ENCODE measurements around the gene METTL2B. TPM values are rescaled to one million over a fixed set of nuclear protein-coding genes. Genes with fewer than 3 reads are reported as not detected.
"Not testable (repeated sequence)": the region's sequence is repeated elsewhere in the genome, so short reads cannot be mapped to it uniquely, and the experiment has no call there.

Gene METTL2B
- total RNA-seq, 1 donor from 2014 or later = 15.7 TPM

GRCh38 chr7:128479082-128479481 lies 2.5 kb downstream of the METTL2B start:
- peaks cover 0 to 11% (median 7%) of the 10 kb centered on the region in 3 donors for H3K36me3 ChIP-seq (ENCODE audit: control insufficient read depth in 3 of 3, insufficient read depth in 3 of 3, low read length in 3 of 3)
- peaks cover 9 to 12% (median 11%) of the 10 kb centered on the region in 3 donors for H3K4me1 ChIP-seq (ENCODE audit: control insufficient read depth in 3 of 3, insufficient read depth in 3 of 3, low read length in 3 of 3)
- not testable (repeated sequence) for H3K9me3 ChIP-seq (ENCODE audit: control insufficient read depth in 3 of 3, low read length in 3 of 3); H3K4me3 ChIP-seq (ENCODE audit: low read length in 3 of 3); H3K9ac ChIP-seq (ENCODE audit: low read depth in 1 of 3, low read length in 3 of 3); H3K27ac ChIP-seq (ENCODE audit: low read depth, low read length); H3K27me3 ChIP-seq (ENCODE audit: control insufficient read depth in 3 of 3, insufficient read depth in 3 of 3, low read length in 3 of 3)

GRCh38 chr7:128488134-128488533 lies 11.6 kb downstream of the METTL2B start:
- not testable (repeated sequence) for H3K36me3 ChIP-seq (ENCODE audit: control insufficient read depth in 3 of 3, insufficient read depth in 3 of 3, low read length in 3 of 3); H3K4me1 ChIP-seq (ENCODE audit: control insufficient read depth in 3 of 3, insufficient read depth in 3 of 3, low read length in 3 of 3); H3K27ac ChIP-seq (ENCODE audit: low read depth, low read length); H3K27me3 ChIP-seq (ENCODE audit: control insufficient read depth in 3 of 3, insufficient read depth in 3 of 3, low read length in 3 of 3); H3K9ac ChIP-seq (ENCODE audit: low read depth in 1 of 3, low read length in 3 of 3); H3K4me3 ChIP-seq (ENCODE audit: low read length in 3 of 3); H3K9me3 ChIP-seq (ENCODE audit: control insufficient read depth in 3 of 3, low read length in 3 of 3)

GRCh38 chr7:128497405-128497804 lies 20.9 kb downstream of the METTL2B start:
- H3K9me3 ChIP-seq (ENCODE audit: control insufficient read depth in 3 of 3, low read length in 3 of 3) = no peaks in the 10 kb centered on the region
- H3K36me3 ChIP-seq (ENCODE audit: control insufficient read depth in 3 of 3, insufficient read depth in 3 of 3, low read length in 3 of 3) = peaks cover 15 to 34% (median 32%) of the 10 kb centered on the region in 3 donors

GRCh38 chr7:128505416-128505815 lies 28.9 kb downstream of the METTL2B start:
- not testable (repeated sequence) for H3K4me1 ChIP-seq (ENCODE audit: control insufficient read depth in 3 of 3, insufficient read depth in 3 of 3, low read length in 3 of 3); H3K27ac ChIP-seq (ENCODE audit: low read depth, low read length); H3K9me3 ChIP-seq (ENCODE audit: control insufficient read depth in 3 of 3, low read length in 3 of 3); H3K4me3 ChIP-seq (ENCODE audit: low read length in 3 of 3); H3K27me3 ChIP-seq (ENCODE audit: control insufficient read depth in 3 of 3, insufficient read depth in 3 of 3, low read length in 3 of 3); H3K9ac ChIP-seq (ENCODE audit: low read depth in 1 of 3, low read length in 3 of 3)
- peaks cover 6 to 14% (median 7%) of the 10 kb centered on the region in 3 donors for H3K36me3 ChIP-seq (ENCODE audit: control insufficient read depth in 3 of 3, insufficient read depth in 3 of 3, low read length in 3 of 3)

More at GRCh38 chr7:128497405-128497804, 20.9 kb downstream of the METTL2B start:
- Histone ChIP-seq H3K4me1 (ENCODE audit: control insufficient read depth in 3 of 3, insufficient read depth in 3 of 3, low read length in 3 of 3) (no peaks in the 10 kb centered on the region), H3K27ac (ENCODE audit: low read depth, low read length) (no peak overlapping the region), H3K9ac (ENCODE audit: low read depth in 1 of 3, low read length in 3 of 3) (no peak overlapping the region), H3K4me3 (ENCODE audit: low read length in 3 of 3) (no peak overlapping the region), H3K27me3 (ENCODE audit: control insufficient read depth in 3 of 3, insufficient read depth in 3 of 3, low read length in 3 of 3) (no peaks in the 10 kb centered on the region)

GRCh38 chr7:128506819-128507218 lies 30.3 kb downstream of the METTL2B start:
- not testable (repeated sequence) for H3K4me3 ChIP-seq (ENCODE audit: low read length in 3 of 3); H3K9me3 ChIP-seq (ENCODE audit: control insufficient read depth in 3 of 3, low read length in 3 of 3); H3K9ac ChIP-seq (ENCODE audit: low read depth in 1 of 3, low read length in 3 of 3); H3K4me1 ChIP-seq (ENCODE audit: control insufficient read depth in 3 of 3, insufficient read depth in 3 of 3, low read length in 3 of 3); H3K27ac ChIP-seq (ENCODE audit: low read depth, low read length); H3K36me3 ChIP-seq (ENCODE audit: control insufficient read depth in 3 of 3, insufficient read depth in 3 of 3, low read length in 3 of 3); H3K27me3 ChIP-seq (ENCODE audit: control insufficient read depth in 3 of 3, insufficient read depth in 3 of 3, low read length in 3 of 3)

GRCh38 chr7:128507321-128507993 lies 30.9 kb downstream of the METTL2B start:
- H3K27me3 ChIP-seq (ENCODE audit: control insufficient read depth in 3 of 3, insufficient read depth in 3 of 3, low read length in 3 of 3); H3K36me3 ChIP-seq (ENCODE audit: control insufficient read depth in 3 of 3, insufficient read depth in 3 of 3, low read length in 3 of 3); H3K4me1 ChIP-seq (ENCODE audit: control insufficient read depth in 3 of 3, insufficient read depth in 3 of 3, low read length in 3 of 3); H3K27ac ChIP-seq (ENCODE audit: low read depth, low read length); H3K4me3 ChIP-seq (ENCODE audit: low read length in 3 of 3); H3K9ac ChIP-seq (ENCODE audit: low read depth in 1 of 3, low read length in 3 of 3); H3K9me3 ChIP-seq (ENCODE audit: control insufficient read depth in 3 of 3, low read length in 3 of 3): not testable (repeated sequence)

- H3K9me3 ChIP-seq (ENCODE audit: control insufficient read depth in 3 of 3, low read length in 3 of 3); H3K4me3 ChIP-seq (ENCODE audit: low read length in 3 of 3); H3K36me3 ChIP-seq (ENCODE audit: control insufficient read depth in 3 of 3, insufficient read depth in 3 of 3, low read length in 3 of 3); H3K27ac ChIP-seq (ENCODE audit: low read depth, low read length); H3K27me3 ChIP-seq (ENCODE audit: control insufficient read depth in 3 of 3, insufficient read depth in 3 of 3, low read length in 3 of 3); H3K4me1 ChIP-seq (ENCODE audit: control insufficient read depth in 3 of 3, insufficient read depth in 3 of 3, low read length in 3 of 3); H3K9ac ChIP-seq (ENCODE audit: low read depth in 1 of 3, low read length in 3 of 3): not testable (repeated sequence)
These were observed 35.1 kb downstream of the METTL2B start for GRCh38 chr7:128511692-128512091.

GRCh38 chr7:128515232-128515631 lies 38.7 kb downstream of the METTL2B start:
- not testable (repeated sequence) for H3K9me3 ChIP-seq (ENCODE audit: control insufficient read depth in 3 of 3, low read length in 3 of 3); H3K4me1 ChIP-seq (ENCODE audit: control insufficient read depth in 3 of 3, insufficient read depth in 3 of 3, low read length in 3 of 3); H3K27ac ChIP-seq (ENCODE audit: low read depth, low read length); H3K36me3 ChIP-seq (ENCODE audit: control insufficient read depth in 3 of 3, insufficient read depth in 3 of 3, low read length in 3 of 3); H3K9ac ChIP-seq (ENCODE audit: low read depth in 1 of 3, low read length in 3 of 3); H3K4me3 ChIP-seq (ENCODE audit: low read length in 3 of 3); H3K27me3 ChIP-seq (ENCODE audit: control insufficient read depth in 3 of 3, insufficient read depth in 3 of 3, low read length in 3 of 3)

GRCh38 chr7:128517023-128517422 lies 40.5 kb downstream of the METTL2B start:
- not testable (repeated sequence) for H3K9me3 ChIP-seq (ENCODE audit: control insufficient read depth in 3 of 3, low read length in 3 of 3); H3K27me3 ChIP-seq (ENCODE audit: control insufficient read depth in 3 of 3, insufficient read depth in 3 of 3, low read length in 3 of 3); H3K27ac ChIP-seq (ENCODE audit: low read depth, low read length); H3K4me1 ChIP-seq (ENCODE audit: control insufficient read depth in 3 of 3, insufficient read depth in 3 of 3, low read length in 3 of 3); H3K36me3 ChIP-seq (ENCODE audit: control insufficient read depth in 3 of 3, insufficient read depth in 3 of 3, low read length in 3 of 3); H3K4me3 ChIP-seq (ENCODE audit: low read length in 3 of 3); H3K9ac ChIP-seq (ENCODE audit: low read depth in 1 of 3, low read length in 3 of 3)

GRCh38 chr7:128523226-128523931 lies 46.8 kb downstream of the METTL2B start:
- not testable (repeated sequence) for H3K9me3 ChIP-seq (ENCODE audit: control insufficient read depth in 3 of 3, low read length in 3 of 3); H3K27ac ChIP-seq (ENCODE audit: low read depth, low read length); H3K4me3 ChIP-seq (ENCODE audit: low read length in 3 of 3); H3K9ac ChIP-seq (ENCODE audit: low read depth in 1 of 3, low read length in 3 of 3); H3K36me3 ChIP-seq (ENCODE audit: control insufficient read depth in 3 of 3, insufficient read depth in 3 of 3, low read length in 3 of 3); H3K27me3 ChIP-seq (ENCODE audit: control insufficient read depth in 3 of 3, insufficient read depth in 3 of 3, low read length in 3 of 3); H3K4me1 ChIP-seq (ENCODE audit: control insufficient read depth in 3 of 3, insufficient read depth in 3 of 3, low read length in 3 of 3)

Data from skeletal muscle tissue (tissue), 4 donors.